Measurements from ENCODE around the gene DOK7. TPM values are rescaled to one million over a fixed set of nuclear protein-coding genes. Genes with fewer than 3 reads are reported as not detected.

Gene DOK7
- 0.15 TPM in 1 of 2 replicates, not detected in the other for total RNA-seq

GRCh38 chr4:3462790-3463415, at the start of gene DOK7:
DOK7 (plus strand) TSS chr4:3463306; CDS start chr4:3463376, 70 bp downstream.

GRCh38 chr4:3441501-3442459, 21.3 kb upstream of the DOK7 start, which contains the start of gene HGFAC:
HGFAC (plus strand) TSS chr4:3441968; CDS start chr4:3442002, 34 bp downstream.

GRCh38 chr4:3531879-3532750, 69.0 kb downstream of the DOK7 start, which contains the start of gene LRPAP1:
LRPAP1 (minus strand) TSS chr4:3532422; CDS start chr4:3532412, 10 bp downstream.

Other genes with a start within 250 kb of the DOK7 start
- gene MSANTD1, start 214.1 kb upstream of the DOK7 start, total RNA-seq: under 0.01 and 0.46 TPM in 2 replicates
- 39.0 and 42.9 TPM in 2 replicates for gene RGS12, start 170.3 kb upstream of the DOK7 start, total RNA-seq
- gene HGFAC, start 21.3 kb upstream of the DOK7 start, total RNA-seq: under 0.01 and 0.91 TPM in 2 replicates
- gene LRPAP1, start 69.1 kb downstream of the DOK7 start, total RNA-seq: 70.8 and 117 TPM in 2 replicates